T-cell (primary cell): ENCODE data around the gene SMAD5. TPM values are rescaled to one million over a fixed set of nuclear protein-coding genes. Genes with fewer than 3 reads are reported as not detected.
A peak's percentile ranks its signal among the peaks of the same experiment; 100 is the strongest.

ENCODE experiments used
- ATAC-seq, 4 experiments: fragments of 200-7000 bp in 3 of 4; fragments of 150-1000 bp in 1 of 4; cut with Tn5 transposase; replicated peaks in 1 of 4; 1 replicate in 3 of 4; 2 replicates in 1 of 4; pipeline ENCODE4 v1.10.0; 2021; ENCODE audit warnings: moderate library complexity in 3 of 4, mild to moderate bottlenecking in 2 of 4, moderate number of reproducible peaks in 1 of 4
- CTCF ChIA-PET, 2 donors: fragments of 300-600 bp; sonication (Branson Sonifier 250); formaldehyde crosslinking; loops; one replicate each; lab custom pipeline; 2022; ENCODE audit warnings: antibody characterized with exemption in 2 of 2; lab: Charles Lee
- POLR2A ChIA-PET, 2 donors: fragments of 300-600 bp; sonication (Branson Sonifier 250); formaldehyde crosslinking; loops; one replicate each; lab custom pipeline; 2022; ENCODE audit warnings: antibody characterized with exemption in 2 of 2; lab: Charles Lee
- DNase-seq, 35 experiments: peaks; one replicate each; pipeline versions ENCODE4 v3.0.0 to v3.0.0-alpha.2; 2013 to 2023
- H3K27ac ChIP-seq: one replicate; pipeline ENCODE4 v1.5.1; 2013; ENCODE audit warnings: low read length
- H3K27me3 ChIP-seq, 2 experiments: replicated peaks in 1 of 2; 1 replicate in 1 of 2; 2 replicates in 1 of 2; pipeline versions ENCODE4 v1.6.1 to v1.7.0; 2013; ENCODE audit warnings: low read length in 1 of 2, mixed read lengths in 1 of 2; ENCODE audit not compliant: control insufficient read depth in 2 of 2, insufficient read depth in 2 of 2; ENCODE audit errors: extremely low read depth in 1 of 2
- H3K36me3 ChIP-seq, 2 donors: 1 replicate in 1 of 2; 2 replicates in 1 of 2; pipeline versions ENCODE4 v1.6.1 to v1.7.0; 2013; ENCODE audit warnings: low read length in 1 of 2; ENCODE audit not compliant: control insufficient read depth in 2 of 2, insufficient read depth in 1 of 2; ENCODE audit errors: extremely low read depth in 1 of 2
- H3K4me1 ChIP-seq, 2 experiments: 1 replicate in 1 of 2; 2 replicates in 1 of 2; pipeline versions ENCODE4 v1.6.1 to v1.7.0; 2013; ENCODE audit warnings: low read length in 2 of 2, mixed read lengths in 1 of 2; ENCODE audit not compliant: insufficient read depth in 2 of 2, control insufficient read depth in 1 of 2; ENCODE audit errors: extremely low read depth in 1 of 2
- H3K4me3 ChIP-seq, 2 donors: 1 replicate in 1 of 2; 2 replicates in 1 of 2; pipeline versions ENCODE4 v1.5.1 to v1.7.0; 2013; ENCODE audit warnings: mild to moderate bottlenecking in 2 of 2, low read length in 1 of 2, moderate library complexity in 1 of 2; ENCODE audit not compliant: control insufficient read depth in 1 of 2; ENCODE audit errors: extremely low read depth in 1 of 2
- H3K9me3 ChIP-seq: 2 replicates; pipeline ENCODE4 v1.7.0; 2013
- H3K27ac Mint-ChIP-seq, 2 donors: one replicate each; pipeline ENCODE4 v1.8.0; 2020 to 2021; ENCODE audit warnings: mild to moderate bottlenecking in 2 of 2, mixed read lengths in 2 of 2
- H3K27me3 Mint-ChIP-seq, 2 donors: one replicate each; pipeline ENCODE4 v1.8.0; 2021 to 2022; ENCODE audit warnings: mixed read lengths in 2 of 2
- H3K36me3 Mint-ChIP-seq: one replicate; pipeline ENCODE4 v1.8.0; 2021; ENCODE audit warnings: mixed read lengths
- H3K4me1 Mint-ChIP-seq, 3 donors: one replicate each; pipeline ENCODE4 v1.8.0; 2020 to 2022; ENCODE audit warnings: mixed read lengths in 3 of 3, mild to moderate bottlenecking in 1 of 3
- H3K4me3 Mint-ChIP-seq, 3 donors: one replicate each; pipeline ENCODE4 v1.8.0; 2020 to 2022; ENCODE audit warnings: mild to moderate bottlenecking in 3 of 3, mixed read lengths in 3 of 3, moderate library complexity in 3 of 3
- H3K9me3 Mint-ChIP-seq, 3 donors: one replicate each; pipeline ENCODE4 v1.8.0; 2020 to 2022; ENCODE audit warnings: mixed read lengths in 3 of 3
- WGBS: methylation state at CpG from one replicate; pipeline ENCODE4 v1.1.5; 2013; ENCODE audit warnings: missing lambda C conversion rate; ENCODE audit not compliant: insufficient coverage; 5-methylcytosine and 5-hydroxymethylcytosine counted together
- total RNA-seq, 35 experiments: library from RNA in 6 of 35; stranded (reverse) in 6 of 35; fragments of 120-200 nt in 1 of 35; gene quantifications; one replicate each; pipeline versions ENCODE4 v1.2.1 to v1.2.4 and lab custom pipeline; 2013 to 2026

SMAD5 gene
- total RNA-seq, 5 donors from 2014 or later (not counting 1 experiment from before 2014, with no cell fraction given) = 8.7 to 24.2 (median 18.4) TPM

GRCh38 chr5:136212252-136212721, 79.6 kb downstream of the SMAD5 start:
- H3K4me3 ChIP-seq = no peak overlapping the region
- CTCF ChIA-PET = interaction anchor here (1.0 to 1.2 kb wide), 5 partner anchors 13 to 653 kb away, joined by 3 to 5 read pairs (median 4); no protein-coding TSS in a partner anchor

GRCh38 chr5:136213919-136214493, 81.4 kb downstream of the SMAD5 start:
- DNase-seq (no peak), ATAC-seq (no peak)
- H3K9me3 Mint-ChIP-seq = peaks cover 0 to 4% (median 0%) of the 10 kb centered on the region in 3 donors
- Histone ChIP-seq H3K9me3 (no peaks in the 10 kb centered on the region), H3K27ac (no peak overlapping the region), H3K4me1 (no peaks in the 10 kb centered on the region), H3K27me3 (peaks cover 0 to 45% of the 10 kb centered on the region in 2 experiments), H3K36me3 (no peaks in the 10 kb centered on the region), H3K4me3 (no peak overlapping the region)
- no peaks in the 10 kb centered on the region for H3K4me1 Mint-ChIP-seq
- 65% methylated on average over 2 of the region's 9 CpGs for WGBS
- POLR2A ChIA-PET = no interaction called here
- H3K36me3 Mint-ChIP-seq = no peaks in the 10 kb centered on the region
- H3K27ac Mint-ChIP-seq = no peak overlapping the region
- peaks cover 20 to 26% of the 10 kb centered on the region in 2 donors for H3K27me3 Mint-ChIP-seq
- CTCF ChIA-PET = no interaction called here
- no peak overlapping the region for H3K4me3 Mint-ChIP-seq

More at GRCh38 chr5:136212252-136212721, 79.6 kb downstream of the SMAD5 start:
- Mint-ChIP-seq H3K4me1 (no peaks in the 10 kb centered on the region), H3K36me3 (no peaks in the 10 kb centered on the region), H3K27me3 (peaks cover 20 to 27% of the 10 kb centered on the region in 2 donors), H3K4me3 (no peak overlapping the region), H3K27ac (no peak overlapping the region), H3K9me3 (no peaks in the 10 kb centered on the region)
- Histone ChIP-seq H3K27ac (no peak overlapping the region), H3K36me3 (no peaks in the 10 kb centered on the region), H3K27me3 (peaks cover 0 to 52% of the 10 kb centered on the region in 2 experiments), H3K9me3 (no peaks in the 10 kb centered on the region), H3K4me1 (no peaks in the 10 kb centered on the region)
- ATAC-seq (no peak), DNase-seq (peak in 25 of 35 experiments; percentile 4 to 57 (median 22))
- no CpG with 5 or more reads among the region's 10 CpGs for WGBS
- POLR2A ChIA-PET = no interaction called here

DNA sequence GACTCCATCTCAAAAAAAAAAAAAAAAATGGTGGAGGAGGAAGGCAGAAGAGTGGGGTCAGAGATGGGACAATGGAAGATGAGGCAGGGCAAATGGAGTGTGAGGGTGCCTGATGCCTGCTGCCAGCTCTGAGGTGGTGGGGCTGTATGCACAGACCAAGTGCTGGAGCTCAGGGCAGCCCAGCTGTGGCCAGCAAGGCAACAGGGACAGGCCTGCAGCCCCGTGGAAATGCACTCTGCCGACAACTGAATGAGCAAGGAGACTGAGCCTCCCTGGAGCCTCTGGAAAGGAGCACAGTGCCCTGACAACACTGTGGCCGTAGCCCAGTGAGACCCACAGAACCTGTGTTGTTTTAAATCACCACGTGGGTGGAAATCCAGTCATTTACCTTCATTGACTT, 83.2 kb downstream of the SMAD5 start:
- DNase-seq (no peak), ATAC-seq (no peak)
- no peaks in the 10 kb centered on the region for H3K4me1 Mint-ChIP-seq
- Histone ChIP-seq H3K4me1 (no peaks in the 10 kb centered on the region), H3K4me3 (no peak overlapping the region), H3K9me3 (no peaks in the 10 kb centered on the region), H3K27ac (no peak overlapping the region), H3K36me3 (no peaks in the 10 kb centered on the region), H3K27me3 (peaks cover 0 to 39% of the 10 kb centered on the region in 2 experiments)
- POLR2A ChIA-PET = no interaction called here
- H3K4me3 Mint-ChIP-seq = no peak overlapping the region
- no peak overlapping the region for H3K27ac Mint-ChIP-seq
- H3K36me3 Mint-ChIP-seq = no peaks in the 10 kb centered on the region
- 84% methylated on average over 4 of the region's 4 CpGs for WGBS
- H3K27me3 Mint-ChIP-seq = peaks cover 14 to 15% of the 10 kb centered on the region in 2 donors
- CTCF ChIA-PET = no interaction called here
- H3K9me3 Mint-ChIP-seq = peaks cover 0 to 16% (median 7%) of the 10 kb centered on the region in 3 donors

DNA sequence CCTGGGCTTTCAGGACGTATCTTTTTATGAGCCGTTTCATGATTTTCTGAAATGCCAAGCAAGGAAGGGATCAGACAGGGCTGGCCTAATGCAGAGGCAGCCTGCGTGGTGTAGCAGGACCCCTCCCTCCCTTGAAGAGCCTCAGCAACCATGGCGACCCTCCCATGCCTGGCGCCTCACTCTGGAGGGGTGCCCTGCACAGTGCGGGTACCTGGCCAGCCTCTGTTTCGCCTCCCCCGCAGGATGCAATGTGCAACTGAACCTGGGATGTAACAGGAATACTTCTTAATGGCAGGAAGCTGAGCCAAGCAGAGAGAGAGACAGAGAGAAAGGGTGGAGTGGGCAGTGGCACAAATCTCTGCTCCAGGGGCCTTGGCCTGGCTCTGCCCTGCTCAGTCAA, 83.6 kb downstream of the SMAD5 start:
- Mint-ChIP-seq H3K36me3 (no peaks in the 10 kb centered on the region), H3K27ac (no peak overlapping the region), H3K4me1 (no peaks in the 10 kb centered on the region)

GRCh38 chr5:136221340-136221739, 88.7 kb downstream of the SMAD5 start:
- H3K9me3 ChIP-seq = no peaks in the 10 kb centered on the region
- no peaks in the 10 kb centered on the region for H3K4me1 ChIP-seq
- DNase-seq = no peak
- Mint-ChIP-seq H3K36me3 (no peaks in the 10 kb centered on the region), H3K4me1 (no peaks in the 10 kb centered on the region), H3K27me3 (peaks cover 9 to 12% of the 10 kb centered on the region in 2 donors), H3K9me3 (peaks cover 11 to 23% (median 12%) of the 10 kb centered on the region in 3 donors), H3K4me3 (no peak overlapping the region), H3K27ac (no peak overlapping the region)
- H3K4me3 ChIP-seq = no peak overlapping the region
- no peaks in the 10 kb centered on the region for H3K36me3 ChIP-seq
- WGBS = 88% methylated on average over 3 of the region's 4 CpGs
- no peak for ATAC-seq
- H3K27me3 ChIP-seq = peaks cover 0 to 25% of the 10 kb centered on the region in 2 experiments
- H3K27ac ChIP-seq = no peak overlapping the region
- ChIA-PET CTCF (no interaction called here), POLR2A (no interaction called here)

More for the DNA sequence above, 83.6 kb downstream of the SMAD5 start:
- H3K36me3 ChIP-seq = no peaks in the 10 kb centered on the region
- 74% methylated on average over 6 of the region's 8 CpGs for WGBS
- no peak overlapping the region for H3K27ac ChIP-seq
- no peak overlapping the region for H3K4me3 Mint-ChIP-seq
- no peak for ATAC-seq
- no peak overlapping the region for H3K4me3 ChIP-seq
- CTCF ChIA-PET = no interaction called here
- peaks cover 0 to 40% of the 10 kb centered on the region in 2 experiments for H3K27me3 ChIP-seq
- H3K4me1 ChIP-seq = no peaks in the 10 kb centered on the region
- no peak for DNase-seq
- POLR2A ChIA-PET = no interaction called here
- H3K9me3 ChIP-seq = no peaks in the 10 kb centered on the region
- H3K9me3 Mint-ChIP-seq = peaks cover 3 to 18% (median 9%) of the 10 kb centered on the region in 3 donors
- H3K27me3 Mint-ChIP-seq = peaks cover 14 to 15% of the 10 kb centered on the region in 2 donors

GRCh38 chr5:136222580-136223235, 90.1 kb downstream of the SMAD5 start:
- CTCF ChIA-PET = no interaction called here
- 73% methylated on average over 4 of the region's 4 CpGs for WGBS

More at GRCh38 chr5:136222580-136223235, 90.1 kb downstream of the SMAD5 start:
- POLR2A ChIA-PET = no interaction called here
- Mint-ChIP-seq H3K27ac (no peak overlapping the region), H3K4me3 (no peak overlapping the region), H3K9me3 (peaks cover 11 to 23% (median 12%) of the 10 kb centered on the region in 3 donors), H3K27me3 (peaks cover 6 to 12% of the 10 kb centered on the region in 2 donors), H3K36me3 (no peaks in the 10 kb centered on the region), H3K4me1 (no peaks in the 10 kb centered on the region)
- ATAC-seq (no peak), DNase-seq (no peak)
- no peaks in the 10 kb centered on the region for H3K9me3 ChIP-seq
- H3K27ac ChIP-seq = no peak overlapping the region
- no peak overlapping the region for H3K4me3 ChIP-seq
- peaks cover 0 to 17% of the 10 kb centered on the region in 2 experiments for H3K27me3 ChIP-seq
- no peaks in the 10 kb centered on the region for H3K36me3 ChIP-seq
- no peaks in the 10 kb centered on the region for H3K4me1 ChIP-seq
